NK-92 (cell line): ENCODE data around the gene CCT7.
A peak's percentile ranks its signal among the peaks of the same experiment; 100 is the strongest.

Source experiments
- DNase-seq: peaks from one replicate; lab custom pipeline; 2025; ENCODE audit not compliant: unreplicated experiment; lab: John Stamatoyannopoulos, UW

CCT7 gene

GRCh38 chr2:73225513-73226360, 8.4 kb upstream of the CCT7 start:
- DNase-seq, result no peak

GRCh38 chr2:73227086-73227485, 7.0 kb upstream of the CCT7 start:
- no peak for DNase-seq

GRCh38 chr2:73228631-73229030, 5.5 kb upstream of the CCT7 start:
- no peak for DNase-seq

GRCh38 chr2:73232403-73233153, 1.5 kb upstream of the CCT7 start:
- DNase-seq, result no peak

- peak; percentile 76 for DNase-seq
These were observed 765 bp upstream of the CCT7 start, which contains the start of gene PRADC1 for GRCh38 chr2:73233154-73233931. PRADC1 (minus strand) TSS chr2:73233239; CDS start chr2:73233160, 79 bp downstream.

- DNase-seq, result no peak
These were observed 1.4 kb downstream of the CCT7 start for GRCh38 chr2:73235315-73236028.

GRCh38 chr2:73237168-73237567, 3.1 kb downstream of the CCT7 start:
- no peak for DNase-seq

GRCh38 chr2:73238149-73238548, 4.0 kb downstream of the CCT7 start:
- no peak for DNase-seq

GRCh38 chr2:73238976-73239375, 4.9 kb downstream of the CCT7 start:
- DNase-seq, result no peak

- no peak for DNase-seq
These were observed 5.7 kb downstream of the CCT7 start for GRCh38 chr2:73239776-73240175.

- no peak for DNase-seq
These were observed 9.9 kb downstream of the CCT7 start for GRCh38 chr2:73243884-73244570.

- DNase-seq, result no peak
These were observed 10.5 kb downstream of the CCT7 start for GRCh38 chr2:73244580-73244979.

GRCh38 chr2:73246850-73247249, 12.7 kb downstream of the CCT7 start:
- no peak for DNase-seq

- no peak for DNase-seq
These were observed 15.5 kb downstream of the CCT7 start for GRCh38 chr2:73249636-73250035.

GRCh38 chr2:73250872-73251846, 17.1 kb downstream of the CCT7 start:
- no peak for DNase-seq

GRCh38 chr2:73252238-73253027, 18.3 kb downstream of the CCT7 start:
- DNase-seq, result no peak

- DNase-seq, result no peak
These were observed 19.3 kb downstream of the CCT7 start for GRCh38 chr2:73253400-73253799.

- DNase-seq, result no peak
These were observed 19.8 kb downstream of the CCT7 start for GRCh38 chr2:73253901-73254300.
